Ovary (tissue), 9 donors: Measurements from ENCODE around the gene ATP5ME. TPM values are rescaled to one million over a fixed set of nuclear protein-coding genes. Genes with fewer than 3 reads are reported as not detected.
A peak's percentile ranks its signal among the peaks of the same experiment; 100 is the strongest.

Source experiments
- DNase-seq, 5 donors: peaks; one replicate each; pipeline ENCODE4 v3.0.0-alpha.2; 2019 to 2020
- H3K27ac ChIP-seq, 2 donors: fragments of 200-600 bp; one replicate each; pipeline versions ENCODE4 v1.5.1 to v1.8.0; 2019 to 2022
- H3K27me3 ChIP-seq: fragments of 200-600 bp; one replicate; pipeline ENCODE4 v1.8.0; 2022
- H3K36me3 ChIP-seq: fragments of 200-600 bp; sonication (generic); one replicate; pipeline ENCODE4 v1.5.1; 2019
- H3K4me1 ChIP-seq: one replicate; pipeline ENCODE4 v1.8.1; 2013; ENCODE audit warnings: mild to moderate bottlenecking, moderate library complexity; ENCODE audit not compliant: insufficient read depth
- H3K4me3 ChIP-seq: fragments of 200-600 bp; sonication (generic); one replicate; pipeline ENCODE4 v1.5.1; 2017
- H3K9me3 ChIP-seq, 2 donors: fragments of 200-600 bp in 1 of 2; sonication (generic) in 1 of 2; one replicate each; pipeline versions ENCODE4 v1.5.1 to v1.8.1; 2013 to 2019; ENCODE audit warnings: mild to moderate bottlenecking in 1 of 2, moderate library complexity in 1 of 2
- CTCF ChIP-seq, 3 donors: fragments of 450-650 bp in 2 of 3; fragments of 200-600 bp in 1 of 3; IDR thresholded peaks; one replicate each; pipeline versions ENCODE4 v1.5.1 to v1.8.0; 2016 to 2022; ENCODE audit warnings: antibody characterized with exemption in 3 of 3, mild to moderate bottlenecking in 1 of 3
- EP300 ChIP-seq: sonication (generic); formaldehyde crosslinking; IDR thresholded peaks from one replicate; pipeline ENCODE4 v1.6.1; 2017; ENCODE audit warnings: antibody characterized with exemption
- POLR2A ChIP-seq: fragments of 450-650 bp; IDR thresholded peaks from one replicate; pipeline ENCODE4 v1.6.1; 2017; ENCODE audit warnings: antibody characterized with exemption, mild to moderate bottlenecking, moderate library complexity
- whole genome bisulfite sequencing, 3 donors: extraction: QIAGEN DNeasy Blood & Tissue Kit in 1 of 3; methylation state at CpG; one replicate each; pipeline versions ENCODE4 v1.1.5 to v1.1.7; 2013 to 2017; 5-methylcytosine and 5-hydroxymethylcytosine counted together
- intact Hi-C, 4 donors: fragments of 100-400 bp; cut with DNase I; formaldehyde crosslinking; loops; one replicate each; pipeline versions ENCODE4 v1.11.0 to v1.15.1; 2022 to 2023
- polyA plus RNA-seq, 2 donors: library from polyadenylated mRNA; stranded (reverse); fragments of 200-250 nt in 1 of 2; fragments of 350-450 nt in 1 of 2; fragmentation: Illumina TruSeq in 1 of 2; extraction: RNeasy Lipid Tissue Mini Kit (QIAGEN cat#74804) in 1 of 2; gene quantifications; one replicate each; pipeline ENCODE4 v1.2.3, GENCODE V29; 2013 to 2014
- total RNA-seq, 7 donors: library from RNA; depleted of rRNA in 2 of 7; stranded (reverse); fragments of >200 nt in 2 of 7; fragmentation: NEBNext Ultra II Directional in 3 of 7; extraction: Animal tissue kit (Norgen Biotek cat#: 25700) in 3 of 7; gene quantifications; one replicate each; pipeline versions ENCODE4 v1.1.0 to v1.2.4, GENCODE V29; 2016 to 2023
- donor health status: DM: no; HTN: no; CAD: no; lungs with moderate emphysema.
- donor health status: DM: no; HTN: no; CAD: no.
- donor health status: Bipolar disorder and iron deficiency.
- donor health status: DM: yes; HTN: yes; CAD: no.
- donor health status: DM: no; HTN: no; CAD: no.
- donor health status: DM: yes; HTN: yes; CAD: no.

The ATP5ME gene
- total and polyA plus RNA-seq, 9 donors = 180 to 359 (median 207) TPM

GRCh38 chr4:658681-659667 lies 15.1 kb downstream of the ATP5ME start:
- no peak overlapping the region for H3K27ac ChIP-seq
- TF ChIP-seq POLR2A (no peak), EP300 (no peak), CTCF (IDR thresholded peaks at IDR 0.05) (no peak)
- peak in 1 of 5 donors; percentile 8 for DNase-seq
- no peaks in the 10 kb centered on the region for H3K9me3 ChIP-seq
- H3K36me3 ChIP-seq = no peaks in the 10 kb centered on the region
- intact Hi-C loops = no loop called here
- peaks cover 3% of the 10 kb centered on the region for H3K4me1 ChIP-seq
- no peak overlapping the region for H3K4me3 ChIP-seq
- no peaks in the 10 kb centered on the region for H3K27me3 ChIP-seq
- 85 to 89% (median 87%) methylated on average over 32 of the region's 32 CpGs for WGBS, 3 donors

- H3K9me3 ChIP-seq = no peaks in the 10 kb centered on the region
- intact Hi-C loops = no loop called here
- no peak overlapping the region for H3K27ac ChIP-seq
- H3K4me3 ChIP-seq = no peak overlapping the region
- peak in 1 of 5 donors; percentile 32 for DNase-seq
- H3K27me3 ChIP-seq = no peaks in the 10 kb centered on the region
- H3K4me1 ChIP-seq = peaks cover 2% of the 10 kb centered on the region
- no peak for TF ChIP-seq POLR2A
- no peak for TF ChIP-seq EP300
- no peak for TF ChIP-seq CTCF (IDR thresholded peaks at IDR 0.05)
- WGBS, 3 donors = 70 to 81% (median 71%) methylated on average over 19 to 27 of the region's 27 CpGs
- H3K36me3 ChIP-seq = no peaks in the 10 kb centered on the region
These were observed 16.0 kb downstream of the ATP5ME start for GRCh38 chr4:657834-658667.

GRCh38 chr4:657338-657833 lies 16.7 kb downstream of the ATP5ME start:
- Histone ChIP-seq H3K4me1 (no peaks in the 10 kb centered on the region), H3K27ac (no peak overlapping the region), H3K9me3 (no peaks in the 10 kb centered on the region), H3K4me3 (no peak overlapping the region), H3K36me3 (no peaks in the 10 kb centered on the region), H3K27me3 (no peaks in the 10 kb centered on the region)
- intact Hi-C loops = no loop called here
- DNase-seq = no peak
- WGBS, 3 donors = 62 to 81% (median 66%) methylated on average over 15 to 23 of the region's 23 CpGs
- no peak for TF ChIP-seq EP300
- TF ChIP-seq CTCF (IDR thresholded peaks at IDR 0.05) = no peak
- no peak for TF ChIP-seq POLR2A
